HepG2 (cell line): ENCODE data around the gene CEBPE. TPM values are rescaled to one million over a fixed set of nuclear protein-coding genes. Genes with fewer than 3 reads are reported as not detected.
A peak's percentile ranks its signal among the peaks of the same experiment; 100 is the strongest.

Source experiments
- ATAC-seq: fragments of 200-7000 bp; cut with Tn5 transposase; 3 replicates; pipeline ENCODE4 v1.9.1; 2020; ENCODE audit warnings: mild to moderate bottlenecking, moderate library complexity
- BruUV-seq: library from RNA; stranded (reverse); fragments of 400-500 nt; replicated peaks from 2 replicates; lab custom pipeline; 2021; lab: Mats Ljungman, UMichigan
- CTCF ChIA-PET: fragments of 300-600 bp; formaldehyde crosslinking; extraction: SDS; loops from one replicate; lab custom pipeline; 2021; ENCODE audit warnings: low total read pairs, inconsistent platforms, low intra/inter-chr PET ratio; lab: Yijun Ruan, JAX
- POLR2A ChIA-PET: fragments of 350-600 bp; sonication (Branson Sonifier 250); formaldehyde crosslinking; loops from one replicate; lab custom pipeline; 2020; ENCODE audit warnings: antibody characterized with exemption, inconsistent platforms; lab: Yijun Ruan, JAX
- DNase-seq: peaks from one replicate; pipeline ENCODE4 v3.0.0-alpha.2; 2015; ENCODE audit warnings: low spot score
- FAIRE-seq: peaks from 3 replicates; lab custom pipeline; 2011; peaks lifted over from hg19 to GRCh38; lab: Jason Lieb, UNC
- H2AFZ ChIP-seq: one replicate; pipeline ENCODE4 v1.6.1; 2011; ENCODE audit warnings: low read length, inconsistent platforms
- H3K27ac ChIP-seq: fragments of 300-600 bp; 3 replicates; pipeline ENCODE4 v1.8.0; 2011; ENCODE audit warnings: mixed run types, mild to moderate bottlenecking, mixed read lengths, low read length, inconsistent platforms; ENCODE audit not compliant: insufficient read depth; ENCODE audit errors: extremely low read length
- H3K27me3 ChIP-seq, 2 experiments: fragments of 200-600 bp in 1 of 2; 2 replicates in 1 of 2; 3 replicates in 1 of 2; pipeline versions ENCODE4 v1.6.0 to v1.8.0; 2011; ENCODE audit warnings: low read length in 2 of 2, mild to moderate bottlenecking in 2 of 2, moderate library complexity in 2 of 2, inconsistent platforms in 1 of 2; ENCODE audit not compliant: insufficient read depth in 2 of 2, control insufficient read depth in 1 of 2
- H3K36me3 ChIP-seq, 2 experiments: fragments of 200-600 bp in 1 of 2; replicated peaks in 1 of 2; 2 replicates in 1 of 2; 3 replicates in 1 of 2; pipeline versions ENCODE4 v1.5.1 to v1.8.0; 2011; ENCODE audit warnings: low read length in 2 of 2, inconsistent platforms in 1 of 2; ENCODE audit not compliant: insufficient read depth in 2 of 2, control insufficient read depth in 1 of 2
- H3K4me1 ChIP-seq: 2 replicates; pipeline ENCODE4 v1.5.1; 2012; ENCODE audit warnings: low read length, inconsistent platforms; ENCODE audit not compliant: insufficient read depth
- H3K4me2 ChIP-seq: 2 replicates; pipeline ENCODE4 v1.6.0; 2011; ENCODE audit warnings: low read depth, low read length, inconsistent platforms
- H3K4me3 ChIP-seq, 3 experiments: fragments of 200-600 bp in 1 of 3; sonication (generic), shearing (Covaris generic) in 1 of 3; replicated peaks in 1 of 3; 2 replicates each; pipeline ENCODE4 v1.5.1; 2011 to 2016; ENCODE audit warnings: low read length in 3 of 3, inconsistent platforms in 2 of 3, low read depth in 2 of 3, mild to moderate bottlenecking in 2 of 3, control low read depth in 1 of 3, mixed read lengths in 1 of 3; ENCODE audit not compliant: insufficient read depth in 1 of 3
- H3K79me2 ChIP-seq: one replicate; pipeline ENCODE4 v1.6.1; 2011; ENCODE audit warnings: low read length, inconsistent platforms; ENCODE audit not compliant: insufficient read depth
- H3K9ac ChIP-seq: 2 replicates; pipeline ENCODE4 v1.6.0; 2011; ENCODE audit warnings: mild to moderate bottlenecking, low read depth, low read length, inconsistent platforms; ENCODE audit not compliant: insufficient read depth
- H3K9me3 ChIP-seq: 2 replicates; pipeline ENCODE4 v1.5.1; 2012; ENCODE audit warnings: mild to moderate bottlenecking, low read length
- H4K20me1 ChIP-seq: 2 replicates; pipeline ENCODE4 v1.6.0; 2011; ENCODE audit warnings: inconsistent platforms, mild to moderate bottlenecking, low read length, moderate library complexity; ENCODE audit not compliant: insufficient read depth
- IKZF1 ChIP-seq: fragments of 450-650 bp; IDR thresholded peaks from 2 replicates; pipeline ENCODE4 v1.7.1; 2016
- KDM6A ChIP-seq: IDR thresholded peaks from 2 replicates; pipeline ENCODE4 v1.6.1; 2016; ENCODE audit warnings: low read depth
- MBNL3 ChIP-seq: fragments of 250-450 bp; sonication (Bioruptor Pico); conservative IDR thresholded peaks from 2 replicates; pipeline ENCODE4 v1.8.0; 2022; ENCODE audit warnings: mild to moderate bottlenecking, inconsistent platforms
- STAT5B ChIP-seq: sonication (generic); formaldehyde crosslinking; IDR thresholded peaks from 2 replicates; pipeline ENCODE4 v1.4.0; 2020; ENCODE audit warnings: missing genetic modification reagents
- WGBS: methylation state at CpG from one replicate; pipeline ENCODE4 v1.1.6; 2017; ENCODE audit warnings: low lambda C conversion rate; 5-methylcytosine and 5-hydroxymethylcytosine counted together
- in situ Hi-C: cut with HindIII; loops from 2 replicates; pipeline ENCODE4 v1.10.0; 2017; ENCODE audit warnings: low pct_unique_long_range_greater_than_20kb; ENCODE audit not compliant: extremely low pct_ligation_motif_present
- intact Hi-C: fragments of 100-400 bp; cut with micrococcal nuclease; formaldehyde crosslinking; loops from one replicate; pipeline ENCODE4 v1.10.0; 2022; ENCODE audit not compliant: unreplicated experiment
- polyA plus RNA-seq, 8 experiments: library from polyadenylated mRNA; depleted of rRNA in 3 of 8; stranded (reverse) in 7 of 8; unstranded in 1 of 8; fragments of >200 nt; fragmentation: Illumina TruSeq in 4 of 8; extraction: Trizol in 4 of 8; gene quantifications; 2 replicates each; pipeline versions ENCODE4 v1.2.1 to v1.2.3, GENCODE V29; 2011 to 2016; ENCODE audit warnings: low read depth in 4 of 8, missing spikeins in 1 of 8, mixed read lengths in 1 of 8; ENCODE audit not compliant: insufficient read depth in 1 of 8
- total RNA-seq, 5 experiments: library from RNA; depleted of rRNA; stranded (reverse); fragments of >200 nt; fragmentation: Illumina TruSeq; extraction: Trizol; gene quantifications; 2 replicates each; pipeline ENCODE4 v1.2.3, GENCODE V29; 2016; ENCODE audit warnings: low read depth in 1 of 5
- TF ChIP-seq, protein P1 (sequence below): sonication (generic); formaldehyde crosslinking; IDR thresholded peaks from 2 replicates; pipeline ENCODE4 v1.8.0; 2022; ENCODE audit warnings: low read depth, missing genetic modification reagents
- TF ChIP-seq, protein P2 (sequence below): sonication (generic); formaldehyde crosslinking; IDR thresholded peaks from 2 replicates; pipeline ENCODE4 v1.4.0; 2020; ENCODE audit warnings: low read depth, missing genetic modification reagents
- TF ChIP-seq, protein P3 (sequence below): sonication (generic); formaldehyde crosslinking; IDR thresholded peaks from 2 replicates; pipeline ENCODE4 v1.5.0; 2020; ENCODE audit warnings: mild to moderate bottlenecking, missing genetic modification reagents
- TF ChIP-seq, protein P4 (sequence below): IDR thresholded peaks from 2 replicates; pipeline ENCODE4 v1.6.1; 2016; ENCODE audit warnings: missing compliant biosample characterization, missing genetic modification reagents, borderline replicate concordance
- TF ChIP-seq, protein P5 (sequence below): sonication (generic); formaldehyde crosslinking; IDR thresholded peaks from 2 replicates; pipeline ENCODE4 v1.4.0; 2020; ENCODE audit warnings: missing genetic modification reagents, mild to moderate bottlenecking, borderline replicate concordance

The CEBPE gene
- total and polyA plus RNA-seq, 2 of the 13 experiments (the other 11 are each of a cell fraction or from before 2014, with no cell fraction given): 0.09 to 0.11 TPM

GRCh38 chr14:23110579-23111365, 8.3 kb downstream of the CEBPE start:
- no peak overlapping the region for H2AFZ ChIP-seq
- no TSS peak for BruUV-seq
- TF ChIP-seq KDM6A (CRISPR knock-in tag) (no peak), IKZF1 (peak; percentile 87; the same call in 1 of the 2 replicates), MBNL3 (no peak), STAT5B (CRISPR knock-in tag) (no peak)
- TF ChIP-seq, protein P1, sequence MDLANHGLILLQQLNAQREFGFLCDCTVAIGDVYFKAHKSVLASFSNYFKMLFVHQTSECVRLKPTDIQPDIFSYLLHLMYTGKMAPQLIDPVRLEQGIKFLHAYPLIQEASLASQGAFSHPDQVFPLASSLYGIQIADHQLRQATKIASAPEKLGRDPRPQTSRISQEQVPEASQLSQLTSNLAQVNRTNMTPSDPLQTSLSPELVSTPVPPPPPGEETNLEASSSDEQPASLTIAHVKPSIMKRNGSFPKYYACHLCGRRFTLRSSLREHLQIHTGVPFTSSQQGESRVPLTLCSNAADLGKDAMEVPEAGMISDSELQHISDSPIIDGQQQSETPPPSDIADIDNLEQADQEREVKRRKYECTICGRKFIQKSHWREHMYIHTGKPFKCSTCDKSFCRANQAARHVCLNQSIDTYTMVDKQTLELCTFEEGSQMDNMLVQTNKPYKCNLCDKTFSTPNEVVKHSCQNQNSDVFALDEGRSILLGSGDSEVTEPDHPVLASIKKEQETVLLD (CRISPR knock-in tag): no peak
- TF ChIP-seq, protein P2, sequence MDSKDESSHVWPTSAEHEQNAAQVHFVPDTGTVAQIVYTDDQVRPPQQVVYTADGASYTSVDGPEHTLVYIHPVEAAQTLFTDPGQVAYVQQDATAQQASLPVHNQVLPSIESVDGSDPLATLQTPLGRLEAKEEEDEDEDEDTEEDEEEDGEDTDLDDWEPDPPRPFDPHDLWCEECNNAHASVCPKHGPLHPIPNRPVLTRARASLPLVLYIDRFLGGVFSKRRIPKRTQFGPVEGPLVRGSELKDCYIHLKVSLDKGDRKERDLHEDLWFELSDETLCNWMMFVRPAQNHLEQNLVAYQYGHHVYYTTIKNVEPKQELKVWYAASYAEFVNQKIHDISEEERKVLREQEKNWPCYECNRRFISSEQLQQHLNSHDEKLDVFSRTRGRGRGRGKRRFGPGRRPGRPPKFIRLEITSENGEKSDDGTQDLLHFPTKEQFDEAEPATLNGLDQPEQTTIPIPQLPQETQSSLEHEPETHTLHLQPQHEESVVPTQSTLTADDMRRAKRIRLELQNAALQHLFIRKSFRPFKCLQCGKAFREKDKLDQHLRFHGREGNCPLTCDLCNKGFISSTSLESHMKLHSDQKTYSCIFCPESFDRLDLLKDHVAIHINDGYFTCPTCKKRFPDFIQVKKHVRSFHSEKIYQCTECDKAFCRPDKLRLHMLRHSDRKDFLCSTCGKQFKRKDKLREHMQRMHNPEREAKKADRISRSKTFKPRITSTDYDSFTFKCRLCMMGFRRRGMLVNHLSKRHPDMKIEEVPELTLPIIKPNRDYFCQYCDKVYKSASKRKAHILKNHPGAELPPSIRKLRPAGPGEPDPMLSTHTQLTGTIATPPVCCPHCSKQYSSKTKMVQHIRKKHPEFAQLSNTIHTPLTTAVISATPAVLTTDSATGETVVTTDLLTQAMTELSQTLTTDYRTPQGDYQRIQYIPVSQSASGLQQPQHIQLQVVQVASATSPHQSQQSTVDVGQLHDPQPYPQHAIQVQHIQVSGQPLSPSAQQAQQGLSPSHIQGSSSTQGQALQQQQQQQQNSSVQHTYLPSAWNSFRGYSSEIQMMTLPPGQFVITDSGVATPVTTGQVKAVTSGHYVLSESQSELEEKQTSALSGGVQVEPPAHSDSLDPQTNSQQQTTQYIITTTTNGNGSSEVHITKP: no peak
- TF ChIP-seq, protein P3, sequence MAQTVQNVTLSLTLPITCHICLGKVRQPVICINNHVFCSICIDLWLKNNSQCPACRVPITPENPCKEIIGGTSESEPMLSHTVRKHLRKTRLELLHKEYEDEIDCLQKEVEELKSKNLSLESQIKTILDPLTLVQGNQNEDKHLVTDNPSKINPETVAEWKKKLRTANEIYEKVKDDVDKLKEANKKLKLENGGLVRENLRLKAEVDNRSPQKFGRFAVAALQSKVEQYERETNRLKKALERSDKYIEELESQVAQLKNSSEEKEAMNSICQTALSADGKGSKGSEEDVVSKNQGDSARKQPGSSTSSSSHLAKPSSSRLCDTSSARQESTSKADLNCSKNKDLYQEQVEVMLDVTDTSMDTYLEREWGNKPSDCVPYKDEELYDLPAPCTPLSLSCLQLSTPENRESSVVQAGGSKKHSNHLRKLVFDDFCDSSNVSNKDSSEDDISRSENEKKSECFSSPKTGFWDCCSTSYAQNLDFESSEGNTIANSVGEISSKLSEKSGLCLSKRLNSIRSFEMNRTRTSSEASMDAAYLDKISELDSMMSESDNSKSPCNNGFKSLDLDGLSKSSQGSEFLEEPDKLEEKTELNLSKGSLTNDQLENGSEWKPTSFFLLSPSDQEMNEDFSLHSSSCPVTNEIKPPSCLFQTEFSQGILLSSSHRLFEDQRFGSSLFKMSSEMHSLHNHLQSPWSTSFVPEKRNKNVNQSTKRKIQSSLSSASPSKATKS: no peak
- TF ChIP-seq, protein P4, sequence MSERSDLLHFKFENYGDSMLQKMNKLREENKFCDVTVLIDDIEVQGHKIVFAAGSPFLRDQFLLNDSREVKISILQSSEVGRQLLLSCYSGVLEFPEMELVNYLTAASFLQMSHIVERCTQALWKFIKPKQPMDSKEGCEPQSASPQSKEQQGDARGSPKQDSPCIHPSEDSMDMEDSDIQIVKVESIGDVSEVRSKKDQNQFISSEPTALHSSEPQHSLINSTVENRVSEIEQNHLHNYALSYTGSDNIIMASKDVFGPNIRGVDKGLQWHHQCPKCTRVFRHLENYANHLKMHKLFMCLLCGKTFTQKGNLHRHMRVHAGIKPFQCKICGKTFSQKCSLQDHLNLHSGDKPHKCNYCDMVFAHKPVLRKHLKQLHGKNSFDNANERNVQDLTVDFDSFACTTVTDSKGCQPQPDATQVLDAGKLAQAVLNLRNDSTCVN (CRISPR knock-in tag): no peak
- TF ChIP-seq, protein P5, sequence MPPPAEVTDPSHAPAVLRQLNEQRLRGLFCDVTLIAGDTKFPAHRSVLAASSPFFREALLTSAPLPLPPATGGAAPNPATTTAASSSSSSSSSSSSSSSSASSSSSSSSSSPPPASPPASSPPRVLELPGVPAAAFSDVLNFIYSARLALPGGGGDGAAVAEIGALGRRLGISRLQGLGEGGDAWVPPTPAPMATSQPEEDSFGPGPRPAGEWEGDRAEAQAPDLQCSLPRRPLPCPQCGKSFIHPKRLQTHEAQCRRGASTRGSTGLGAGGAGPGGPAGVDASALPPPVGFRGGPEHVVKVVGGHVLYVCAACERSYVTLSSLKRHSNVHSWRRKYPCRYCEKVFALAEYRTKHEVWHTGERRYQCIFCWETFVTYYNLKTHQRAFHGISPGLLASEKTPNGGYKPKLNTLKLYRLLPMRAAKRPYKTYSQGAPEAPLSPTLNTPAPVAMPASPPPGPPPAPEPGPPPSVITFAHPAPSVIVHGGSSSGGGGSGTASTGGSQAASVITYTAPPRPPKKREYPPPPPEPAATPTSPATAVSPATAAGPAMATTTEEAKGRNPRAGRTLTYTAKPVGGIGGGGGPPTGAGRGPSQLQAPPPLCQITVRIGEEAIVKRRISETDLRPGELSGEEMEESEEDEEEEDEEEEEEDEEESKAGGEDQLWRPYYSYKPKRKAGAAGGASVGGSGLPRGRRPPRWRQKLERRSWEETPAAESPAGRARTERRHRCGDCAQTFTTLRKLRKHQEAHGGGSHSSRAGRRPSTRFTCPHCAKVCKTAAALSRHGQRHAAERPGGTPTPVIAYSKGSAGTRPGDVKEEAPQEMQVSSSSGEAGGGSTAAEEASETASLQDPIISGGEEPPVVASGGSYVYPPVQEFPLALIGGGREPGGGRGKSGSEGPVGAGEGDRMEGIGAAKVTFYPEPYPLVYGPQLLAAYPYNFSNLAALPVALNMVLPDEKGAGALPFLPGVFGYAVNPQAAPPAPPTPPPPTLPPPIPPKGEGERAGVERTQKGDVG (CRISPR knock-in tag): no peak

More at GRCh38 chr14:23110579-23111365, 8.3 kb downstream of the CEBPE start:
- ATAC-seq (no peak), FAIRE-seq (no peak), DNase-seq (no peak)
- Histone ChIP-seq H3K79me2 (no peaks in the 10 kb centered on the region), H3K4me2 (no peak overlapping the region), H3K27me3 (peaks cover 30 to 61% of the 10 kb centered on the region in 2 experiments), H3K9me3 (no peaks in the 10 kb centered on the region), H3K9ac (no peak overlapping the region), H3K27ac (no peak overlapping the region), H3K36me3 (no peaks in the 10 kb centered on the region), H3K4me1 (peaks cover 39% of the 10 kb centered on the region), H4K20me1 (no peaks in the 10 kb centered on the region), H3K4me3 (no peak overlapping the region)
- ChIA-PET POLR2A (interaction anchor here (6.6 kb wide), 1 partner anchor 16 kb away, joined by 66 read pairs; the partner anchor contains the start of genes ACIN1 and C14orf119), CTCF (interaction anchor here (1.6 to 2.8 kb wide), 3 partner anchors 10 to 42 kb away, joined by 5 to 30 read pairs (median 5); no protein-coding TSS in a partner anchor)
- in situ Hi-C loops (no loop called here), intact Hi-C loops (no loop called here)
- WGBS: 2% methylated on average over 5 of the region's 5 CpGs
